B cell (primary cell): ENCODE measurements around the gene MPDZ. TPM values are rescaled to one million over a fixed set of nuclear protein-coding genes. Genes with fewer than 3 reads are reported as not detected.

Experiments used
- ATAC-seq: fragments of 200-7000 bp; cut with Tn5 transposase; one replicate; pipeline ENCODE4 v1.10.0; 2021; ENCODE audit warnings: low read depth, mild to moderate bottlenecking, moderate number of reproducible peaks, moderate library complexity
- CTCF ChIA-PET: fragments of 350-600 bp; sonication (Branson Sonifier 250); formaldehyde crosslinking; loops from one replicate; lab custom pipeline; 2021; ENCODE audit warnings: antibody characterized with exemption, inconsistent platforms; lab: Charles Lee
- POLR2A ChIA-PET: fragments of 350-600 bp; sonication (Branson Sonifier 250); formaldehyde crosslinking; loops from one replicate; lab custom pipeline; 2021; ENCODE audit warnings: antibody characterized with exemption; lab: Charles Lee
- DNase-seq: peaks from one replicate; pipeline ENCODE4 v3.0.0; 2013
- H2AFZ ChIP-seq: 2 replicates; pipeline ENCODE4 v1.6.1; 2012; ENCODE audit warnings: mild to moderate bottlenecking, low read depth, low read length; ENCODE audit not compliant: insufficient read depth, poor library complexity, severe bottlenecking
- H3K27ac ChIP-seq, 2 donors: 1 replicate in 1 of 2; 2 replicates in 1 of 2; pipeline ENCODE4 v1.5.1; 2012 to 2013; ENCODE audit warnings: low read length in 2 of 2, mild to moderate bottlenecking in 2 of 2, moderate library complexity in 1 of 2
- H3K27me3 ChIP-seq, 4 experiments: fragments of 200-600 bp in 1 of 4; sonication (generic) in 1 of 4; replicated peaks in 1 of 4; 1 replicate in 2 of 4; 2 replicates in 2 of 4; pipeline versions ENCODE4 v1.6.1 to v1.7.0; 2013 to 2016; ENCODE audit warnings: low read length in 3 of 4, mild to moderate bottlenecking in 2 of 4, mixed read lengths in 1 of 4, moderate library complexity in 1 of 4; ENCODE audit not compliant: insufficient read depth in 4 of 4, control insufficient read depth in 3 of 4; ENCODE audit errors: control extremely low read depth in 1 of 4
- H3K36me3 ChIP-seq, 2 experiments: replicated peaks in 1 of 2; 1 replicate in 1 of 2; 2 replicates in 1 of 2; pipeline versions ENCODE4 v1.6.1 to v1.7.1; 2013; ENCODE audit warnings: low read length in 1 of 2; ENCODE audit not compliant: insufficient read depth in 2 of 2, control insufficient read depth in 1 of 2; ENCODE audit errors: control extremely low read depth in 1 of 2, extremely low read depth in 1 of 2
- H3K4me1 ChIP-seq, 2 donors: fragments of 200-600 bp in 1 of 2; sonication (generic) in 1 of 2; 1 replicate in 1 of 2; 2 replicates in 1 of 2; pipeline versions ENCODE4 v1.5.1 to v1.6.1; 2013 to 2017; ENCODE audit warnings: low read length in 2 of 2; ENCODE audit not compliant: control insufficient read depth in 2 of 2, insufficient read depth in 2 of 2
- H3K4me2 ChIP-seq: replicated peaks from 2 replicates; pipeline ENCODE3; 2012; ENCODE audit warnings: mild to moderate bottlenecking, low read depth, low read length; ENCODE audit not compliant: poor library complexity, severe bottlenecking
- H3K4me3 ChIP-seq, 5 experiments: fragments of 200-600 bp in 1 of 5; sonication (generic) in 1 of 5; 1 replicate in 3 of 5; 2 replicates in 2 of 5; pipeline versions ENCODE4 v1.5.1 to v1.7.0; 2011 to 2016; ENCODE audit warnings: low read length in 4 of 5, mild to moderate bottlenecking in 4 of 5, low read depth in 2 of 5, control low read depth in 1 of 5, moderate library complexity in 1 of 5; ENCODE audit not compliant: insufficient read depth in 1 of 5; ENCODE audit errors: control extremely low read depth in 1 of 5, extremely low read depth in 1 of 5
- H3K79me2 ChIP-seq: fragments of 200-600 bp; sonication (generic); one replicate; pipeline ENCODE4 v1.6.0; 2016; ENCODE audit warnings: low read length; ENCODE audit not compliant: control insufficient read depth, insufficient read depth
- H3K9ac ChIP-seq: fragments of 200-600 bp; sonication (generic); 2 replicates; pipeline ENCODE4 v1.6.1; 2017; ENCODE audit warnings: mild to moderate bottlenecking, low read length, moderate library complexity
- H3K9me3 ChIP-seq, 3 donors: one replicate each; pipeline versions ENCODE4 v1.6.1 to v1.7.1; 2013; ENCODE audit warnings: low read length in 2 of 3; ENCODE audit not compliant: control insufficient read depth in 2 of 3, insufficient read depth in 1 of 3; ENCODE audit errors: control extremely low read depth in 1 of 3
- H4K20me1 ChIP-seq: 2 replicates; pipeline ENCODE4 v1.6.0; 2012; ENCODE audit warnings: mild to moderate bottlenecking, low read length; ENCODE audit not compliant: insufficient read depth, control insufficient read depth, poor library complexity, severe bottlenecking
- H3K27ac Mint-ChIP-seq: one replicate; pipeline ENCODE4 v1.8.0; 2021; ENCODE audit warnings: mixed read lengths
- H3K27me3 Mint-ChIP-seq: one replicate; pipeline ENCODE4 v1.8.0; 2021; ENCODE audit warnings: mixed read lengths
- H3K4me1 Mint-ChIP-seq: one replicate; pipeline ENCODE4 v1.8.0; 2021; ENCODE audit warnings: mixed read lengths
- H3K4me3 Mint-ChIP-seq: one replicate; pipeline ENCODE4 v1.8.0; 2021; ENCODE audit warnings: mixed read lengths
- H3K9me3 Mint-ChIP-seq: one replicate; pipeline ENCODE4 v1.8.0; 2022; ENCODE audit warnings: mixed read lengths; ENCODE audit not compliant: insufficient read depth
- CTCF ChIP-seq: fragments of 200-600 bp; IDR thresholded peaks from one replicate; pipeline ENCODE4 v1.8.0; 2022; ENCODE audit warnings: antibody characterized with exemption, mild to moderate bottlenecking
- EZH2 ChIP-seq: IDR thresholded peaks from 2 replicates; pipeline ENCODE4 v1.6.1; 2012; ENCODE audit warnings: borderline replicate concordance, low read depth, mild to moderate bottlenecking, moderate library complexity, low read length; ENCODE audit not compliant: insufficient read depth, poor library complexity, severe bottlenecking
- WGBS: methylation state at CpG from one replicate; pipeline ENCODE4 v1.1.5; 2013; ENCODE audit warnings: missing lambda C conversion rate; ENCODE audit not compliant: insufficient coverage; 5-methylcytosine and 5-hydroxymethylcytosine counted together
- intact Hi-C: fragments of 100-400 bp; cut with micrococcal nuclease; formaldehyde crosslinking; loops from one replicate; pipeline ENCODE4 v1.10.0; 2022
- polyA plus RNA-seq: library from polyadenylated mRNA; depleted of rRNA; stranded (reverse); fragments of >200 nt; gene quantifications from 2 replicates; pipeline ENCODE4 v1.2.3, GENCODE V29; 2012
- total RNA-seq, 2 donors: library from RNA; stranded (reverse); fragments of 120-200 nt in 1 of 2; gene quantifications; 1 replicate in 1 of 2; 2 replicates in 1 of 2; pipeline versions ENCODE4 v1.2.3 to v1.2.4, GENCODE V29; 2013 to 2022

Gene MPDZ
- total and polyA plus RNA-seq, 2 donors (not counting 1 experiment from before 2014, with no cell fraction given), result not detected

- no peaks in the 10 kb centered on the region for H3K9me3 ChIP-seq
- ATAC-seq (no peak), DNase-seq (no peak)
- TF ChIP-seq CTCF (no peak), EZH2 (no peak)
- Mint-ChIP-seq H3K4me3 (no peak overlapping the region), H3K27me3 (no peaks in the 10 kb centered on the region), H3K9me3 (no peaks in the 10 kb centered on the region), H3K4me1 (no peaks in the 10 kb centered on the region), H3K27ac (no peak overlapping the region)
- ChIA-PET POLR2A (no interaction called here), CTCF (no interaction called here)
- no peak overlapping the region for H2AFZ ChIP-seq
- no peaks in the 10 kb centered on the region for H3K27me3 ChIP-seq
- no peak overlapping the region for H3K9ac ChIP-seq
- 79% methylated on average over 5 of the region's 5 CpGs for WGBS
- no peaks in the 10 kb centered on the region for H4K20me1 ChIP-seq
- no peak overlapping the region for H3K4me3 ChIP-seq
- no peak overlapping the region for H3K4me2 ChIP-seq
- no peaks in the 10 kb centered on the region for H3K36me3 ChIP-seq
- H3K27ac ChIP-seq, result no peak overlapping the region
- H3K4me1 ChIP-seq, result no peaks in the 10 kb centered on the region
- H3K79me2 ChIP-seq, result no peaks in the 10 kb centered on the region
- intact Hi-C loops, result no loop called here
Observed at GRCh38 chr9:13143281-13143680, 136.2 kb downstream of the MPDZ start.

- Histone ChIP-seq H3K4me1 (no peaks in the 10 kb centered on the region), H3K27me3 (no peaks in the 10 kb centered on the region), H3K9ac (no peak overlapping the region), H4K20me1 (no peaks in the 10 kb centered on the region), H3K9me3 (no peaks in the 10 kb centered on the region), H3K4me3 (no peak overlapping the region), H3K4me2 (no peak overlapping the region), H2AFZ (no peak overlapping the region), H3K36me3 (no peaks in the 10 kb centered on the region), H3K27ac (no peak overlapping the region), H3K79me2 (no peaks in the 10 kb centered on the region)
- no CpG with 5 or more reads among the region's 3 CpGs for WGBS
- ATAC-seq, result no peak
- no peaks in the 10 kb centered on the region for H3K27me3 Mint-ChIP-seq
- TF ChIP-seq CTCF, result no peak
- no peak for TF ChIP-seq EZH2
- intact Hi-C loops, result no loop called here
- no peak overlapping the region for H3K27ac Mint-ChIP-seq
- POLR2A ChIA-PET, result no interaction called here
- CTCF ChIA-PET, result no interaction called here
- no peaks in the 10 kb centered on the region for H3K9me3 Mint-ChIP-seq
- no peak overlapping the region for H3K4me3 Mint-ChIP-seq
- no peak for DNase-seq
- H3K4me1 Mint-ChIP-seq, result no peaks in the 10 kb centered on the region
Observed at GRCh38 chr9:13142776-13143175, 136.7 kb downstream of the MPDZ start.
